ENCODE data around the gene TPM3.
"Not testable (repeated sequence)": the region's sequence is repeated elsewhere in the genome, so short reads cannot be mapped to it uniquely, and the experiment has no call there.

TPM3 gene

GRCh38 chr1:154191990-154192461 is at the start of gene TPM3:
Gene TPM3, minus strand, starts transcription at chr1:154192100. Its CDS starts 82 bp downstream, at chr1:154192018.
- DNase-seq: no peak

GRCh38 chr1:154240294-154240833 is 48.5 kb upstream of the TPM3 start:
- DNase-seq: no peak

- no peak for DNase-seq
Observed at GRCh38 chr1:154239491-154239890, 47.6 kb upstream of the TPM3 start.

GRCh38 chr1:154237880-154238506 is 46.1 kb upstream of the TPM3 start:
- no peak for DNase-seq

GRCh38 chr1:154237435-154237834 is 45.5 kb upstream of the TPM3 start:
- DNase-seq: no peak

- DNase-seq: no peak
Observed at GRCh38 chr1:154236855-154237254, 45.0 kb upstream of the TPM3 start.

GRCh38 chr1:154233127-154233526 is 41.2 kb upstream of the TPM3 start:
- not testable (repeated sequence) for DNase-seq

- not testable (repeated sequence) for DNase-seq
Observed at GRCh38 chr1:154231112-154231511, 39.2 kb upstream of the TPM3 start.

- DNase-seq: no peak
Observed at GRCh38 chr1:154225370-154225769, 33.5 kb upstream of the TPM3 start.

GRCh38 chr1:154223621-154224020 is 31.7 kb upstream of the TPM3 start:
- no peak for DNase-seq

- no peak for DNase-seq
Observed at GRCh38 chr1:154222918-154223317, 31.0 kb upstream of the TPM3 start.

GRCh38 chr1:154222518-154222917 is 30.6 kb upstream of the TPM3 start:
- DNase-seq: no peak

- DNase-seq: no peak
Observed at GRCh38 chr1:154221278-154222001, 29.5 kb upstream of the TPM3 start.

GRCh38 chr1:154220970-154221277 is 29.0 kb upstream of the TPM3 start:
- no peak for DNase-seq

GRCh38 chr1:154220071-154220969 is 28.4 kb upstream of the TPM3 start, which contains the start of gene UBAP2L:
Gene UBAP2L, plus strand, starts transcription at chr1:154220955. Its CDS starts 4,169 bp downstream, at chr1:154225124.
- DNase-seq: peak; percentile 91

- DNase-seq: no peak
Observed at GRCh38 chr1:154219541-154219940, 27.6 kb upstream of the TPM3 start.

GRCh38 chr1:154218545-154218944 is 26.6 kb upstream of the TPM3 start:
- no peak for DNase-seq

- no peak for DNase-seq
Observed at GRCh38 chr1:154213274-154213673, 21.4 kb upstream of the TPM3 start.

- DNase-seq: no peak
Observed at GRCh38 chr1:154212083-154212482, 20.2 kb upstream of the TPM3 start.

- no peak for DNase-seq
Observed at GRCh38 chr1:154208677-154209388, 16.9 kb upstream of the TPM3 start.

- peak; percentile 9 for DNase-seq
Observed at GRCh38 chr1:154207262-154207661, 15.4 kb upstream of the TPM3 start.

GRCh38 chr1:154206196-154206595 is 14.3 kb upstream of the TPM3 start, which contains the start of gene CFAP141:
Gene CFAP141, minus strand, starts transcription at chr1:154206333. Its CDS starts 26 bp downstream, at chr1:154206307.
- DNase-seq: no peak

All from NCI-H524 treated with DMSO at 0.1 percent for 48 hours (cell line).